HL-60/S4 (cell line): ENCODE results near the gene MAP2K4.
"Not testable (repeated sequence)": the region's sequence is repeated elsewhere in the genome, so short reads cannot be mapped to it uniquely, and the experiment has no call there.

Experiments used
- in situ Hi-C: fragments of 300-500 bp; cut with MboI; formaldehyde crosslinking; loops from 2 replicates; pipeline ENCODE4 v1.14.3; 2022; ENCODE audit warnings: low sequenced_read_pairs

MAP2K4 gene

DNA sequence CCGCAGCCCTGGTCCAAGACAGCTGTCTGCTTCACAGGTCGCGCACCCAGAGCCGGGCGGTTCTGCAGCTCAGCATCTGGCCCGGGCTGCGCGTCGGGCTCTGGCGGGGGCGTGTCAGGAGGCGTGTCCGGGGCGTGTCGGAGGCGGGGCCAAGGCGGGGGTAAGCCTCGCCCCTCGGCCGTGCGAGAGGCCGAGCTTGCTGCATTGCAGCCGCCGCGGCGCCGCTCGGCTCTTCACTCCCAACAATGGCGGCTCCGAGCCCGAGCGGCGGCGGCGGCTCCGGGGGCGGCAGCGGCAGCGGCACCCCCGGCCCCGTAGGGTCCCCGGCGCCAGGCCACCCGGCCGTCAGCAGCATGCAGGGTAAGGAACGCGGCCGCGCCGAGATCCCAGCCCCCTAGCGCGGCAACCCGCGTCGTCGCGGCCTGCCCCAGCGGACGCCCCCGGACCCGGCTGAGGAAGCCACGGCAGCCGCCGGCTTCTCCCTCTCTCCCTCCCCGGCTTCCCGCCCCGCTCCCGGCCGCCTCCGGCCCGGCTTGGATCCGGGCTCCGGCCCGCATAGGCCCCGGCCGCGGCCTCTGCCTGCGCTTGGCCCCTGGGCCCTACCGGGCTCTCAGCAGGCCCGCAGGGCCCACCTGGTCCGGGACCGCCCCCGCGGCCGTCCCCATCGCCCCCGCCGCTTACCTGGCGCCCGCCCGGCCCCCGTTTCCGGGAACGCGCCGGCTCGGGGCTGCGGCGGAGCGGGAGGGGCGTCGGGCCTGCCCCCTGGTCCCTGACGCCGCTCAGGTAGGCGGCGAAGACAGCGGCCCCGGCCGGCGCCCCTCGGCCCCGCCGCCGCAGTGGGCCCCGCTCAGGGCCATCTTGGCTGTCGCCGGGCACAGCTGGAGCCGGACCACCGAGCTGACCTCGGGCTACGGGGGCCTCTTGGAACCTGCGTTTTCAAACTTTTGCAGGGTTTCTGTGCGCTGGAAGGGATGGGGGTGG is at the start of gene MAP2K4:
TSS of gene MAP2K4 (plus strand) at position 236 of the 981 bp plus-strand sequence. CDS start at position 246, 10 bp downstream.
- in situ Hi-C loops = no loop called here

DNA sequence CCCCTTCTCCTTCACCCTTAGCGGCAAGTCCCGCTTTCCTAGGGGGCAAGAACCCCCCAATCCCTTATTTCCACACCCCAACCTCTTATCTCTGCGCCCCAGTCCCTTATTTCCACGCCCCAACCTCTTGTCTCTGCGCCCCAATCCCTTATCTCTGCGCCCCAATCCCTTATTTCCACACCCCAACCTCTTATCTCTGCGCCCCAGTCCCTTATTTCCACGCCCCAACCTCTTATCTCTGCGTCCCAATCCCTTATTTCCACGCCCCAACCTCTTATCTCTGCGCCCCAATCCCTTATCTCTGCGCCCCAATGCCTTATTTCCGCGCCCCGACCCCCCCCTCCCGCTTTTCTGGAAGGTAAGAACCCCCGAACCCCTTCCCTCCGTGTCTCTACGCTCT is 47.9 kb upstream of the MAP2K4 start:
- in situ Hi-C loops = not testable (repeated sequence)

DNA sequence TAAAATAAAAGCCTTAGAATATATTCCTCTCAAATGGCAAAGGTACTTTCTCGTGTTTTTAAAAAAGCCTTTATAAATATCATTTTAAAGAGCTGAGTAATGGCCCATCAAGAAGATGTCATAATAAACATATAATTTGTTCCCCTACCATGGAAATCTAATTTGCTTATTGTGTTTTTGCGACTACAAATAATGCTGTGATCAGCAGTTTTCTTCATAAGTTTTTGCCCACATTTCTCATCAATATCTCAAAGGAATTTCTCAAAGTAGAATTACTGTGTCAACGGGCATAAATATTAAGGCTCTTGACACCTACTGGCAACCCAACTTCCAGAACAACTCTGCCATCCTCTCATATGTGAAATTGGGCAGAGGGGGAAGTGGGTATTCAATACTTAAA is 40.9 kb upstream of the MAP2K4 start:
- in situ Hi-C loops = no loop called here

DNA sequence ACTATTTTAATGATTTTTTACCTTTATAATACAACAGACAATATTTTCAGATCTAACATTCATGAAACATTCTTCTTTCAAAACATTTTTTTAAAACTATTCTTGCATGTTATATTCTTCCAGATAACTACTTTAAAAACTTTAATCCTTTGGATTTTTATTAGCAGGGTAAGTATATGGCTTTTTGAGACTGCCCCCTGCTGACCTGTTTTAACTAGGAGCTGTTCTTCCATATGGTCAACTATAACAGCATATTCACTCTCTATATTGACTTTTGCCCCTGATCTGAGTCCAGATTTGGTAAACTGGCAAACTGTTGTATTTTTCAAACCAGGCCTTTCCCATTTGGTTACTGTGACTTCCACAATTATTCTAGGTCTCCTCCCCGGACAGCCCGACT is 39.9 kb upstream of the MAP2K4 start:
- in situ Hi-C loops = no loop called here

DNA sequence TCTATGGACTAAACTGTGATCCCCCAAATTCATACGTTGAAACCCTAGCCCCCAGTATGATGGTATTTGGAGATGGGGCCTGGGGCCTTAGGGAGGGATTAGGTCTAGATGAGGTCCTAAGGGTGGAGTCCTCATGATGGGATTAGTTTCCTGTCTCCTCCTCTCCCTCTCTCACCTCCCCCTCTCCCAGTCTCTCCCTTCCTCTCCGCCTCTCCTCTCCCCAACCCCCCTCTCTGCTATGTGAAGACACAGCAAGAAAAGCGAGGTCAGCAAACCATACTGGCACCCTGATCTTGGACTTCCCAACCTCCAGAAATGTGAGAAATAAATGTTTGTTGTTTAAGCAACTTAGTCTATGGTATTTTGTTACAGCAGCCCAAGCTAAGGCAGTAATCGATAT is 38.8 kb upstream of the MAP2K4 start:
- in situ Hi-C loops = no loop called here

DNA sequence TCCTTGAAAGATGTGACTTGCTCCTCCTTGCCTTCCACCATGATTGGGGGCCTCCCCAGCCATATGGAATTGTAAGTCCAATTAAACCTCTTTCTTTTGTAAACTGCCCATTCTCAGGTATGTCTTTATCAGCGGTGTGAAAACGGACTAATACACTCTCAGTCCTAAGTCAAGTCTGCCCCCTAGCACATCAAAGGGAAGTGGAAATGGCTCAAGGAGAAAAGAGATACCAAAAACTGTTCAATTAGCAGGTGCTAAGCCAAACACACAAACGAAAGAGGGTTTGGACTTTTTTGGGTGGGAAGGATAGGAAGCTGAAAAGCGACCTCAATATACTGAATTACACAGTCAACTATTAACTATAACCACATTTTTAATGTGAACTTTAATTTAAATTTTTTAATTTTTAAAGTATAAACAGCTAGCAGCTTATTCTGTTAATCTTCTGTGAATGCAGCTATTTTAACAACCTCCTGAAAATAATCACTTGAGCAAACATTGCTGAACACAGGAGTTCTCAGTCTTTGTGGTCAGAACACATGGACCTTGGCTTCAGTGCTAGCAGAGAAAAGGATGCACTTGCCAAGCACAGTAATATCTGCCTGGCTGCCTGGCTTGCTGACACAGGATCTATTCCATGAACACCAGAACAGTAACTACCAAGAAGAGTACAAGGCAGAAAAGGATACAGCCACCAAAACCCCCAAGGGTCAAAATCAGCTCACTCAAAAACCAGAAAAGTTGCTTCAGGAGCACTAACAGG is 34.3 kb upstream of the MAP2K4 start:
- in situ Hi-C loops = no loop called here

DNA sequence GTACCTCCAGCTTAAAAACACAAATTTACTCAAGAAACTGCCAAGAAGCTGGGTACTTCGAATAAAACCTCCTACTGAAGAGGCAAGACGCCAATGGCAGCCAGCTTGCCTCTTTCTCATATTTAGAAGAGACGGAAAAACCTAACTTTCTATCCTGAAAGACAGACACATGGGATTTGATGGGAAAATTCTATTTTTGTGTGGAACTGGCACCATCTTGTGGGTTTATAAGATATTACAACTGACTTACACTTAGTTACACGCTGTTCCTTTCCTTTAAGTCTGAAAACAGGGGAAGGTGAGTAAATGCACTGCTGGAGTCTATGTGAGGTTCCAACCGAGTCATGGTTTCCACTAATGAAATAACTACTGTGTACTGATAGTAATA is 33.7 kb upstream of the MAP2K4 start:
- in situ Hi-C loops = no loop called here

DNA sequence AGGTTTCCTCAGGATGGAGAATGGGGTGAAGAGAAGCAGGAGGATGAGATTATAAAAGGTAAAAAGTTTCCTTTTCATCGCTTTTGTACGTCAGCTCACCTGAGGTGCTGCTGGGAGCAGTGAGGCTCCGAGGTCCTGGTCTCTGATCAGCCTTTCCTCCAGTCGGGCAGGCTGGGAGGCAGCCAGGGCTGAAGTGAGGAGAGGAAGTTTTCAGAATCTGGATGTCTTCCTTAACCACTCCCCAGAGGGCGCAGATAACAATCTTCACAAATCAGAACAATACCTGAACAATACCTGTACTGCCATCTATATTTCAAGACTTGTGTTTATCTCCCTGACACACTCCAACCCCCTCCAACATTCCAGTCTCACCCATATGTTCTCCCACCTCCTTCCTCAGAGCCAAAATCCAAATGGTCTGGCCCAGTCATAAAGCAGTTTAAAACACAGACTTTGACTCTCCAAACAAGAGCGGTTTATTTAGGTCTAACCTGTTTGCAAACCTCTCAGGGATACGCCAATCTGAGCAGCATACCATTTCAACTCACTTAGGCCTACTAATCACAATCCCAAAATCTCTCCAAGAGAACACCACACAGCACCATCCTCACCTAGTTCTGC is 30.2 kb upstream of the MAP2K4 start:
- in situ Hi-C loops = no loop called here

DNA sequence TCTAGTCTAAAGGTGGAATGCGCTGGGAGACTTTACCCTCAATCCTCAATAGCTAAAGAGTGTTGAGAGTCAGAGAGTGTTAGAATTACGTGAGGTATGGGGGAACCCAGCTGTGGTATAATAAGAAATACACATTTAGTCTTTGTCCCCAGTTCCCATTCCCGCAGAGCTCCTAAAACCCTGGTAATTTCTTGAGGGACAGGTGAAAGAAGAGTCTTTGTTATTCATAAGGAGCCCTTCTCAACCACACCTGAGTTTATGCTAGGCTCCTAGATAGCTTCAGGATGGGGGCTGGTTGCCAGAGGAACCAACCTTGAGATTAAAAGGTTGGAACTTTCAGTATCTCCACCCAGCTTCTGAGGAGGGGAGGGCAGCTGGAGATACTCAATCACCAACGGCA is 29.2 kb upstream of the MAP2K4 start:
- in situ Hi-C loops = no loop called here

DNA sequence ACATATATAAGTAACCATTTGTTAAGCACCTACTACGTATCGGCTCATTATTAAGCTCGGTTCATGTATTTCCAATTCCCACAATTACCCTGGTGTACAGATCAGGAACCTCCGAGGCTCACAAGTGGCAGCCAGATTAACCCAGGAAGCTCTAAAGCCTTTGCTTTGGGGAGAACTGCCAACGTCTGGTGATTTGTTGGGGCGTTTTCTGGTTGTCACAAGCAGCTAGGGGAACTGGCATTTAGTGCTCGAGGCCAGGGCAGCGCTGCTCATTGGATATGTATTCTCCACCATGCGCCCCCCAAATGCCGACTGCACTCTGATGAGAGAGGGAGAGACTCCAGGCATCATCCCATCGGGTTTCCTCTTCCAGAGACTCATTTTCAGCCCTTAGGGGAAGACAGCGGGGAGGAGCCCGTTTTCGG is 23.9 kb upstream of the MAP2K4 start:
- in situ Hi-C loops = no loop called here

DNA sequence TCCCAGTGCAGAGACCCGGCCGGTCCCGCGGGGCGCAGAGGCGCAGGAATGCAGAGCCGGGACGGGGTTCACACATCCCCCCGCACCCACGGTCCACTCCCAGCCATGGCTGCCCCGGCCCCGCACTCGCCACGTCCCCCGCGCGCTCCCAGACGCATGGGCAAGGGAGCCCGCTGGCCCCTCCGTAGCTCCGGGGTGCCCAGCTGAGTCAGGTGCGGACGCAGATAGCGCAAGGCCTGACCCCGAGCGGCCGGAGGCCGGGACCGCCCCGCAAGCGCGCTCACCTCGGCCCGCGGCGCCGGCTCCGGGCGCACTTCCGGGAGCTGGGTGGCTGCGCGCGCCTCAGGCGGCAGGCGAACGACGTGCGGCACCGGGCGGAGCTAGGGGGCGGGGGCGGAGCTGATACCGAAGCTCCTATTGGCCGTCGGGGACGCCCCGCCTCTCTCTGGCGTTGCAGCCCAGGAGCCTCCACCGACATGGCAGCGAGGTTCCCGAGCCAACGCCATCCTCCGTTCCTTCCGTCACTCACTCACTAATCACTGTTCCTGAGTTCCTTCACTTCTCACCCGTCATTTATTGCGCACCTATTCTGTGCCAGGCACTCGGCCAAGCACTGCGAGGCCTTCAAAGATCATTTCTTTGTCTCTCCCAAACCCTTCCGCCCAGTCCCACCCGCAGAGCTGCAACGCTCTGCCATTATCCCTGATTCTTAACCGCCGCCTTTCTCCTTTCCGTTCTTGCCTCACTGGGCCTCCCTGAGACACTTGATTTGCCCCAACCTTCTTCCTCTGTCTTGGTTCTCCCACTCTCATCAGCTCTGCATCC is 23.3 kb upstream of the MAP2K4 start, which contains the start of gene ZNF18:
TSS of gene ZNF18 (minus strand) at position 329 of the 825 bp plus-strand sequence. CDS start 4,646 bp downstream, outside the sequence.
- in situ Hi-C loops = no loop called here

DNA sequence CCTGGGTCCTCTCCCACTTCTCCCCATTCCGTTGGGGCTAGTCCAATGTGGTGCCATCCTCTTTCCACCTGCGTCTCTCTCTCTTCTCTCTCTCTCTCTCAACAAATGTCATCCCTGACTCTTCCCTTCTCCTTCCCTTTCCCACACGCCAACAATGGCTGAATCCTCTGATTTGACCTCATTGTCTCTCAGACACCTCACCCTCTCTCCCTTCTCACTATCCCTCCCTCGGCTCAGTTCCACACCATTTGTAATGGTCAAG is 22.8 kb upstream of the MAP2K4 start:
- in situ Hi-C loops = no loop called here

DNA sequence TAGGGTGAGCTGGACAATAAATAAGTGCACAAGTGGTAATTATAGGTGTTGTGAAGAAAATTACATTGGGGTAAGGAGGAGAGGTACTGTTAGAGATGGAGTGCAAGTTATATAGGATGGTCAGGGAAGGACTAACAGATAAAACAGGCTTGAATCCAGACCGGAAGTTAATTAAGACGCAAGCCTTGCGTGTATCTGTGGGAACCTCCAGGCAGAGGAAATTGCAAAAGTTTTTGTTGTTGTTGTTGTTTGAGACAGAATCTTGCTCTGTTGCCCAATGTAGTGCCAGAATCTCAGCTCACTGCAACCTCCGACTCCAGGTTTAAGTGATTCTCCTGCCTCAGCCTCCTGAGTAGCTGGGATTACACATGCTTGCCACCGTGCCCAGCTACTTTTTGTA is 21.0 kb upstream of the MAP2K4 start:
- in situ Hi-C loops = no loop called here

DNA sequence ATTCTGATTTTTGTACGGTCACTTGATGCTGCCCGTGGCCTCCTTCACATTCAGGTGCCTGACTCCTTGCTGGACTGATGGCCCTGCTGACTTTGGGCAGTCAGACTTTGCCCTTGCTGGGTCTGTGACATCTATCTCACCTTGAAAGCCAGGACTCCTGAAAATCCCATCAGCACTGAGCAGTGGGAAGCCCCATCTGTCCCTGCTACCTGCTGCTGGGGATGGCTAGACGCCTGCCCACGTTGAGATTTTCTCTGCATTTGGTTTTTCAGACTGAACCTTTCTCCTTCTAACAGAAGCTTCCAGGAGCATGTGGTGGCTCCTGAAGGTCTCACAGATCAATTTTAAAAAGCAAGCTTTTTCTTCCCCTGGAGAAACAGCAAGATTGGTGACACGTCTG is 13.2 kb upstream of the MAP2K4 start:
- in situ Hi-C loops = no loop called here

DNA sequence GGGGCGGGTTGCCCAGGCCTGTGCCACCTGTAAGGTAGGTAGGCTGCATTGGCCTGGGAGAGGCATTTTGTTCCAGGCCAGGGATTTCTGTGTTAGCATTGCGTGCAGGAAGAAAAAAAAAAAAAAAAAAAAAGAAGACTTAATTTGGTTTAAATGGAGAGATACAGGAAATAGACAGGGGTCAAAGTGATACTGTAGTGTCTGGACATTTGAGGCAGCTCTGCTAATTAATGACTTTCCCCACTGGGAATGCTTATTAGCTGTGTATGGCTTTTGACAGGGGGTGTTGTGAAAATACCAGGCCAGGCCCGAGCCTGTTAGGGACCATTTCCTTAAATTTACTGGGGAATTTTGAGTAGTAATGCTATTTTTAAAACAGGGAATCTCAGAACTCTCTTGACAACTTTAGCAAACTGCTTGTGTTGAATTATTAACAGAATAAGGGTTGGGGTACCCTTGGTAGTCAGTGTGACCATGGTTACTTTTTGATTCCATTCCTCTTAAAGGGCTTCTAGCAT is 1.0 kb downstream of the MAP2K4 start:
- in situ Hi-C loops = no loop called here

DNA sequence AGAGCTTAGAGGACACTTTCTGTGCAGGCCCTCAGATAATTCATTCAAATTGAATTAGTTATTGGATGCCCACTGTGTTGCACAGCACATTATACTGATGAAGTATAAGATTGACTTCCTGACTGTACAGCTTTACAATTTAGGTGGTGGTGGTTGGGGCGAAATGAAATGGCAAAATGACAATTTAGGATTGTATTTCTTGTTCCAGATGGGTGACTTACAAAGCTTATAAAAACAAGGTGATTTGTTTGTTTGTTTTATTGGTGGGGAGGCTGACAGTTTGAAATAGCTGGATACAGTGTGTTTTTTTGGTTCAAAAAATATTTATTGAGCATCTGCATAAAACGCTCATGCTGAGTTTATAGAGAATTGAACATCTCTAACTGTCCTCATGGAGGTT is 1.6 kb downstream of the MAP2K4 start:
- in situ Hi-C loops = no loop called here

DNA sequence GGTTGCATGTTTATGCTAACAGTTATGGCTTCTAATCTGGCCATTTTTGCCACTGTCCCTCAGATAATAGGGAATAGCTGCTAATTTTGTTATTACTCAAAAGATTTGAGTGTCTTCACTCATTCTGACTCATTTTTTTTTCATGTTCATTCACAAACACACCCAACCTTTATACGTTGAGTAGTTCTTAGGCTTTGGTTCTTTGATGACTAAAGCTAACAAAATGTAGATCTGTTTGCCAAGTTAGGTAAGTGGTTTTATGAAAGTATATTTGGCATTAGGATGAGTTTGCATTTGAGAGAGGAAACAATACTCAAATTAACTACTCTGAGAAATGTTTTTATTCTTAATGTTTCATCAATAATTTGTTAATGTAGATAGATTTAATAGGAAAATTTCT is 3.6 kb downstream of the MAP2K4 start:
- in situ Hi-C loops = no loop called here

DNA sequence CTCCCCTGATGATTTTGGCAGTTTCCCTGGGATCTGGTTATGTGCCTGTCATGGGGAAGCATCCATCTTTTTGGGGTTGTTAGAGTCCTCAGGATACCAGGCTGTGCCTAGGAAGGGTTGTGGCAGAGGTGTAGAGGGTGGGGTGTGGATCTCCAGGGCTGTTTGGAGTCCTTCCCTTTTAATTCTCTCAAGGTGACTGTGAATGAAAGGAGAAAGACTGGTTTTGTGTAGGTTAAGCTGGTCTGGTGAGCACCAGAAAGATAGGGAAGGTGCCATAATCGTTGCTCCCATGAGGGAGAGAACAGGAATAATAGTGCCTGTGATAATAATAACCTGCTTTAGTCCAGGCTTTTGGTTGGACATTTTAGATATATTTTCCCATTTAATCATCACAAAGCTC is 7.0 kb downstream of the MAP2K4 start:
- in situ Hi-C loops = no loop called here

DNA sequence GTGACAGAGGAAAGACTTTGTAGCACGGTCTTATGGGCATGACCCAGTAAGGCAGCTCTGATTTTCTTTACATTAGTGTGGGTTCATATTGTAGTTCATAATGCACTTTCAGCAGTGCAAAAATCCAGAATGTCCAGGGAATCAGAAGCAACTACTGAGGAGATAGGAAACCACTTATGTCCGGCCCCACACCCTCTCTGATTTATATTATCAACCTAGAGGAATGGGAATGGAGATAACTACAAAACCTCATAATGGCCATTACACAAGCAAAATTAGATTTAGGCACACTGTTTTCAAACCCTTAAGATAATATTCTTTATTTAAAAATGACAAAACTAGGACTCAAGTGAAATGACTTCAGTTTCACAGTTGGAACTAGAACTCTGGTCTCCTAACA is 7.9 kb downstream of the MAP2K4 start:
- in situ Hi-C loops = no loop called here

DNA sequence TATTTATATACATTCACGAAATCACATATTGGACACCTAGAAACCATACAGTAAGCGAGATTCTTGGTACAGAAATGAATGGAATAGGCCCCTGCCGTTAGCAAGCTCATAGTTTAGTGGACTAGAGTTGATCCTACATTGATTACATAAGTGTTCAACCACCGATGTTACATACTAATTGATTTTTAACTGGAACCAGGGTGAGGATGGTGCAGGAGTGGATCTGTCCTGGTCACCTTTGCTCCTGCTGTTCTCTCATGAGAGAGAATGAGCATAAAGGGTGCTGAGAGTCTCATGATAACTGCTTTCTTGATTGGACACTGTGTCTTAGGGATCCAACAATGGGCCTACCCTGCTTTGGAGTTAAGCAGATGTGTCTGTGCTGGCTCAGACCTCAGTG is 13.9 kb downstream of the MAP2K4 start:
- in situ Hi-C loops = no loop called here

DNA sequence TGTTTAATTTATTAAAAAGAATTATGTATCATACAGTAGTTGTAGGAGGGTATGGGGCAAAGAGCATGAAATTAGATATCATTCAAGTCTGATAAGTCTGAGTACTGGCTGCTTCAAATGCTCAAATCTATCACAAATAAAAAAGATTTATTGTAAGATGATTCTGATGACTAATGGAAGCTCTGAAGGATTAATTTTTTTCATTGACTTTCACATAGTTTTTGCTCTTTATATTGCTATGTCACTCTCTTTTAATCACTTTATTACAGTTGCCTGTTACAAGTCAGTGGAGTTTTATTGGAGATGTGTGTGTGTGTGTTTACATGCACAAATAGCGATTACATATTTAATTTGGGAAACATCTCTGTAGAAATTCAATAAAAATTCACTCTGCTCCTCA is 15.0 kb downstream of the MAP2K4 start:
- in situ Hi-C loops = no loop called here
